ENCODE data around the gene PSMG3. TPM values are rescaled to one million over a fixed set of nuclear protein-coding genes. Genes with fewer than 3 reads are reported as not detected.

The PSMG3 gene
- total RNA-seq, 3 donors from 2014 or later (not counting 1 experiment from before 2014, with no cell fraction given): 19.0 to 21.4 (median 20.5) TPM

- Histone ChIP-seq H3K4me3 (ENCODE audit: low read length) (no peak overlapping the region), H3K4me1 (ENCODE audit: control insufficient read depth, insufficient read depth, low read length) (peaks cover 14% of the 10 kb centered on the region), H3K27me3 (ENCODE audit: control insufficient read depth, insufficient read depth, low read length) (peaks cover 14% of the 10 kb centered on the region), H3K27ac (ENCODE audit: low read length) (no peak overlapping the region), H3K9me3 (ENCODE audit: control insufficient read depth, insufficient read depth, low read length) (no peaks in the 10 kb centered on the region), H3K36me3 (ENCODE audit: control insufficient read depth, insufficient read depth, low read length) (no peaks in the 10 kb centered on the region)
- intact Hi-C loops (cut with micrococcal nuclease): no loop called here
- H3K27ac Mint-ChIP-seq: no peak overlapping the region
- no peak for DNase-seq
- ATAC-seq: no peak
- H3K36me3 Mint-ChIP-seq: no peaks in the 10 kb centered on the region
- 93% methylated on average over 3 of the region's 3 CpGs for WGBS (ENCODE audit: insufficient coverage)
- H3K9me3 Mint-ChIP-seq: no peaks in the 10 kb centered on the region
- H3K4me3 Mint-ChIP-seq: no peak overlapping the region
- H3K27me3 Mint-ChIP-seq (ENCODE audit: low read depth in 2 of 2): peaks cover 30 to 31% of the 10 kb centered on the region in 2 donors
- peaks cover 5 to 9% of the 10 kb centered on the region in 2 donors for H3K4me1 Mint-ChIP-seq
- no peak for TF ChIP-seq CTCF (IDR thresholded peaks at IDR 0.05)
Observed at GRCh38 chr7:1595027-1595426, 25.2 kb upstream of the PSMG3 start.

GRCh38 chr7:1593904-1594421 is 24.1 kb upstream of the PSMG3 start:
- 80% methylated on average over 4 of the region's 4 CpGs for WGBS (ENCODE audit: insufficient coverage)
- ATAC-seq (no peak), DNase-seq (no peak)
- H3K9me3 ChIP-seq (ENCODE audit: control insufficient read depth, insufficient read depth, low read length): no peaks in the 10 kb centered on the region
- TF ChIP-seq CTCF (IDR thresholded peaks at IDR 0.05): no peak
- H3K27ac Mint-ChIP-seq: no peak overlapping the region
- H3K4me3 ChIP-seq (ENCODE audit: low read length): no peak overlapping the region
- H3K36me3 ChIP-seq (ENCODE audit: control insufficient read depth, insufficient read depth, low read length): no peaks in the 10 kb centered on the region
- intact Hi-C loops (cut with micrococcal nuclease): no loop called here
- no peaks in the 10 kb centered on the region for H3K36me3 Mint-ChIP-seq
- H3K27me3 ChIP-seq (ENCODE audit: control insufficient read depth, insufficient read depth, low read length): peaks cover 14% of the 10 kb centered on the region
- no peak overlapping the region for H3K27ac ChIP-seq (ENCODE audit: low read length)
- peaks cover 5 to 9% of the 10 kb centered on the region in 2 donors for H3K4me1 Mint-ChIP-seq
- H3K4me3 Mint-ChIP-seq: no peak overlapping the region
- H3K27me3 Mint-ChIP-seq (ENCODE audit: low read depth in 2 of 2): peaks cover 30 to 31% of the 10 kb centered on the region in 2 donors
- H3K9me3 Mint-ChIP-seq: no peaks in the 10 kb centered on the region
- H3K4me1 ChIP-seq (ENCODE audit: control insufficient read depth, insufficient read depth, low read length): peaks cover 14% of the 10 kb centered on the region

GRCh38 chr7:1593091-1593866 is 23.4 kb upstream of the PSMG3 start:
- intact Hi-C loops (cut with micrococcal nuclease): no loop called here
- Histone ChIP-seq H3K27me3 (ENCODE audit: control insufficient read depth, insufficient read depth, low read length) (peaks cover 14% of the 10 kb centered on the region), H3K4me3 (ENCODE audit: low read length) (no peak overlapping the region), H3K36me3 (ENCODE audit: control insufficient read depth, insufficient read depth, low read length) (no peaks in the 10 kb centered on the region), H3K9me3 (ENCODE audit: control insufficient read depth, insufficient read depth, low read length) (no peaks in the 10 kb centered on the region), H3K4me1 (ENCODE audit: control insufficient read depth, insufficient read depth, low read length) (peaks cover 14% of the 10 kb centered on the region), H3K27ac (ENCODE audit: low read length) (no peak overlapping the region)
- H3K9me3 Mint-ChIP-seq: no peaks in the 10 kb centered on the region
- no peak for TF ChIP-seq CTCF (IDR thresholded peaks at IDR 0.05)
- ATAC-seq: peak in 1 of 3 donors; percentile 30
- H3K4me1 Mint-ChIP-seq: peaks cover 5 to 9% of the 10 kb centered on the region in 2 donors
- H3K27me3 Mint-ChIP-seq (ENCODE audit: low read depth in 2 of 2): peaks cover 30 to 31% of the 10 kb centered on the region in 2 donors
- WGBS (ENCODE audit: insufficient coverage): 69% methylated on average over 19 of the region's 19 CpGs
- no peaks in the 10 kb centered on the region for H3K36me3 Mint-ChIP-seq
- peak in 1 of 2 donors; percentile 29 for DNase-seq
- H3K4me3 Mint-ChIP-seq: no peak overlapping the region
- no peak overlapping the region for H3K27ac Mint-ChIP-seq
